GM21423 (cell line): ENCODE measurements around the gene TNS2.
"Not testable (repeated sequence)": the region's sequence is repeated elsewhere in the genome, so short reads cannot be mapped to it uniquely, and the experiment has no call there.

Experiments used
- ATAC-seq: cut with Tn5 transposase; IDR thresholded peaks from one replicate; pipeline ENCODE4 v1.9.1; 2021; ENCODE audit warnings: mild to moderate bottlenecking, moderate library complexity; ENCODE audit not compliant: unreplicated experiment

The TNS2 gene, protein sequence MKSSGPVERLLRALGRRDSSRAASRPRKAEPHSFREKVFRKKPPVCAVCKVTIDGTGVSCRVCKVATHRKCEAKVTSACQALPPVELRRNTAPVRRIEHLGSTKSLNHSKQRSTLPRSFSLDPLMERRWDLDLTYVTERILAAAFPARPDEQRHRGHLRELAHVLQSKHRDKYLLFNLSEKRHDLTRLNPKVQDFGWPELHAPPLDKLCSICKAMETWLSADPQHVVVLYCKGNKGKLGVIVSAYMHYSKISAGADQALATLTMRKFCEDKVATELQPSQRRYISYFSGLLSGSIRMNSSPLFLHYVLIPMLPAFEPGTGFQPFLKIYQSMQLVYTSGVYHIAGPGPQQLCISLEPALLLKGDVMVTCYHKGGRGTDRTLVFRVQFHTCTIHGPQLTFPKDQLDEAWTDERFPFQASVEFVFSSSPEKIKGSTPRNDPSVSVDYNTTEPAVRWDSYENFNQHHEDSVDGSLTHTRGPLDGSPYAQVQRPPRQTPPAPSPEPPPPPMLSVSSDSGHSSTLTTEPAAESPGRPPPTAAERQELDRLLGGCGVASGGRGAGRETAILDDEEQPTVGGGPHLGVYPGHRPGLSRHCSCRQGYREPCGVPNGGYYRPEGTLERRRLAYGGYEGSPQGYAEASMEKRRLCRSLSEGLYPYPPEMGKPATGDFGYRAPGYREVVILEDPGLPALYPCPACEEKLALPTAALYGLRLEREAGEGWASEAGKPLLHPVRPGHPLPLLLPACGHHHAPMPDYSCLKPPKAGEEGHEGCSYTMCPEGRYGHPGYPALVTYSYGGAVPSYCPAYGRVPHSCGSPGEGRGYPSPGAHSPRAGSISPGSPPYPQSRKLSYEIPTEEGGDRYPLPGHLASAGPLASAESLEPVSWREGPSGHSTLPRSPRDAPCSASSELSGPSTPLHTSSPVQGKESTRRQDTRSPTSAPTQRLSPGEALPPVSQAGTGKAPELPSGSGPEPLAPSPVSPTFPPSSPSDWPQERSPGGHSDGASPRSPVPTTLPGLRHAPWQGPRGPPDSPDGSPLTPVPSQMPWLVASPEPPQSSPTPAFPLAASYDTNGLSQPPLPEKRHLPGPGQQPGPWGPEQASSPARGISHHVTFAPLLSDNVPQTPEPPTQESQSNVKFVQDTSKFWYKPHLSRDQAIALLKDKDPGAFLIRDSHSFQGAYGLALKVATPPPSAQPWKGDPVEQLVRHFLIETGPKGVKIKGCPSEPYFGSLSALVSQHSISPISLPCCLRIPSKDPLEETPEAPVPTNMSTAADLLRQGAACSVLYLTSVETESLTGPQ (N-terminal part only)

GRCh38 chr12:53049571-53050318, at the start of gene TNS2:
TSS of gene TNS2 (plus strand) at chr12:53050065. CDS start at chr12:53050186, 121 bp downstream.
- ATAC-seq = no peak

DNA sequence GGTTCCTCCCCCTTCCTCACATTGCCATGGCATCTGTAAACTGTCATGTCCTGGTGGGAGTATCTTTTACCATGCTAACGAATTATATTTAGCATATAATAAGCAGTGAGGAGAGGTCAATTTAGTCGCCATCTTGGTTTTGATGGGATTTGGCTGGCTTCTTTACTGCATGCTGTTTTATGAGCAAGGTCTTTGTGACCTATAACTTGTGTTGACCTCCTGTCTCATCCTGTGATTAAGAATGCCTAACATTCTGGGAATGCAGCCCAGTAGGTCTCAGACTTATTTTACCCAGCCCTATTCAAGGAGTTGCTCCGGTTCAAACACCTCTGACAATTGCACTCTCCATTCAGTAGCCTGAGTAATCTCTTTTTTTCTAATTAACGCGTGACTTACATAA, 45.7 kb upstream of the TNS2 start:
- ATAC-seq = no peak

- no peak for ATAC-seq
Observed at GRCh38 chr12:53004582-53004981, 45.3 kb upstream of the TNS2 start.

DNA sequence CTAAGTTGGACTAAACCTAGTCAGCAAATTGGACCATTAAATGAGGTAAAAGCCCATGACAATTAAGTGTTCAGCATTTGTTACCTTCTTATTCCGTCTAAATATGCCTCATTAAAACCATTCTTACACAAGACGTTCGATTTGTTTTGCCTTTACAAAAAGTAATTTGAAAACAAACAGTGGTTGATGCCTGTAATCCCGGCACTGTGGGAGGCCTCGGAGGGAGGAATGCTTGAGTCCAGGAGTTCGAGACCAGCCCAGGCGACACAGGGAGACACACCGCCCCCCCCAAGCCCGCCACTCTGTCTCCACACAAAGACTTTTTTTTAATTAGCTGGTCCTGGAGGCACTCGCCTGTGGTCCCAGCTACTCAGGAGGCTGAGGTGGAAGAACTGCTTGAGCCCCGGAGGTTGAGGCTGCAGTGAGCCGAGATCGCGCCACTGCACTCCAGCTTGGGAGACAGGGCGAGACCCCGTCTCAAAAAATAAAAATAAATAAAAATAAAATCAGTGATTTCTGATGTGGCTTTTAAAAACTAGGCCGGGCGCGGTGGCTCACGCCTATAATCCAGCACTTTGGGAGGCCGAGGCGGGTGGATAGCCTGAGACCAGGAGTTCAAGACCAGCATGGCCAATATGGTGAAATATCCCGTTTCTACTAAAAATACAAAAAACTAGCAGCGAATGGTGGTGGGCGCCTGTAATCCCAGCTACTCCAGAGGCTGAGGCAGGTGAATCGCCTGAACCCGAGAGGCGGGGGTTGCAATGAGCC, 44.5 kb upstream of the TNS2 start:
- ATAC-seq = no peak

DNA sequence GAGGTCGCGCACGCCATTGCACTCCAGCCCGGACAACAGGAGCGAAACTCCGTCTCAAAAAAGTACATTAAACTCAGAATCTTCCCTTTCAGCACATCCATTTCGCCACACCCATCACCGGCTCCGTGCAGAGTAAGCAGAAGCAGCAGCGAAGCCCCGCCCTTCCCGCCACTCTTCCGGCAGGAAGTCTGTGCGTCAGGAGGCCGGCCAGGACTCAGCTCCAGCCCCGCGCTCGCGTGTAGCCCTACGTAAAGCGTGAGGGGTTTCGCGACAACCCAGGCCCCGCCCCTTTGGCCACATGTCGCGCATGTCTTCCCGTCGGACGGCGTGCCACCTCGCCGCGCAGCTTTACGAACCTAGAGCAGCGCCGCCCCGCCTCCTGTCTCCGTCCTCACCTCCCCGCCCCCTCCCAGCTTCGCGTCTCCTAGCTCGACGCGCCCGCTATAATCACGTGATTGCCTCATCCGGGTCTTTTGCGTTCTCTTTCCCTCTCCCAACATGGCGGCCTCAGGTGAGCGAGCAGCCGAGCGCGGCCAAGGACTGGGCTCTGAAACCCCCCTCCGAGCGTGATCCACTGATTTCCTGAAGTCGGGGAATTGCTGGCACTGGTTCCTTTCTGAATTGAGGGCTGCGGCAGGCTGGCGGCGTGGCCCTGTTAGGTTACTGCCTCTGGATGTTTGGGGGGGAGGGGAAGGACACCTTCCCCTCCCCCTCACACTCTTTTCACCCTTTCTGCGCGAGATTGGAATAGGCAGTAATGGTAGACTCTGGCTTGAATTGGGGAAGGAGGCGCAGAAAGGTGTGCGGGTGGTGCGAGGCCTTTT, 43.7 kb upstream of the TNS2 start, which contains the start of gene EIF4B:
TSS of gene EIF4B (plus strand) at position 471 of the 824 bp plus-strand sequence. CDS start at position 499, 28 bp downstream.
- peak; percentile 89 for ATAC-seq

DNA sequence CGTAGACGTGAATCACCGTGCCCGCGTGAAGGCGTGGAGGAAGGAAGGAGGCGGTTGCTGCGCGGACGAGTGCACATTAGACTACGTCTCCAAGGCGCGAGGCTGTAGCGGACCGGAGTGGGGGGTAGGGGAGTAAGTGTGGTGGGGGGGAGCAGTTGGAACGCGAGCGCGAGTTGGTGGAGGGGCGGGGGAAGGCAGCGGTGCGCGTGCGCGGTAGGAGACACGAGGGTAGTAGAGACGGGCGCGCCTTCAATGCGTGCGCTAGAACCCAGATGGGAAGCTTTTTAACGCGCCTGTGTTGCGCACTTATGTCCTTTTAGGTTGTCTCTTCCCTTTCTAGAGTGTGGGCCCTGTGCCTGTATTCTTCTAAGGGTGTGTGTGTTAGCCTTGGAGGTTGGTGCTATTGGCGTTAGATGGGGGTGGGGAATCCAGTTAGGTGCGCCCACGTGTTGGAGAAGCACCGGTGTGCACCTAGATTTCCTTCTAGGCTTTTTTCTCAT, 43.0 kb upstream of the TNS2 start:
- no peak for ATAC-seq

- no peak for ATAC-seq
Observed at GRCh38 chr12:53007343-53007742, 42.5 kb upstream of the TNS2 start.

DNA sequence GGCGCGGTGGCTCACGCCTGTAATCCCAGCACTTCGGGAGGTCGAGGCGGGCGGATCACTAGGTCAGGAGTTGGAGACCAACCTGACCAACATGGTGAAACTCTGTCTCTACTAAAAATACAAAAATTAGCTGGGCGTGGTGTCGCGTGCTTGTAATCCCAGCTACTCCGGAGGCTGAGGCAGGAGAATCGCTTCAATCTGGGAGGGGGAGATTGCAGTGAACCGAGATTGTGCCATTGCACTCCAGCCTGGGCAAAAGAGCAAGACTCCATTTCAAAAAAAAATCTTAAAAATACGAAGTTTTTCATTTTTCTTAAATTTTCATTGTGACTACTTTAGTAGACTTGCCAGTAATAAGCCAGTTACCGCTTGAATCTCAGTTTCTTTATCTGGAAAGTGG, 41.1 kb upstream of the TNS2 start:
- ATAC-seq = not testable (repeated sequence)

GRCh38 chr12:53010955-53011354, 38.9 kb upstream of the TNS2 start:
- no peak for ATAC-seq

- no peak for ATAC-seq
Observed at GRCh38 chr12:53011889-53012288, 38.0 kb upstream of the TNS2 start.

- ATAC-seq = no peak
Observed at GRCh38 chr12:53012928-53013327, 36.9 kb upstream of the TNS2 start.

DNA sequence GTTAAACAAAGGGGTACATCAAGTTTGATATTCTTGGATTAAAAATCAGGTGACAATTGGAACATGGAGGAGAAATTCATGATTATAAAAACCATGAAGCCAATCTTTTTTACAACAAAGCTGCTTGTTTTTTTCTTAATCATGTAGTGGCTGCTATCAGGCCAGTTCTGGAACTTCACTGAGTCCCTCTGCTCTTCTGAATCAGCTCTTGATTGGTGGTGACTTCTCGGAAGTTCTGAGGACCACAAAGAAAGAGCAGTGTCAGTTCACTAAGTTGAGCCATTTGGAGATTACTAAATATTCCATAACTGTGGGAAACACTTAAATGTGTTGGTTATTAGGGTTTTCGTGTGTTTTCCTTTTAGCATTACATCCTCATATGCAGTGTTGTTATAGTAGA, 35.2 kb upstream of the TNS2 start:
- ATAC-seq = no peak

DNA sequence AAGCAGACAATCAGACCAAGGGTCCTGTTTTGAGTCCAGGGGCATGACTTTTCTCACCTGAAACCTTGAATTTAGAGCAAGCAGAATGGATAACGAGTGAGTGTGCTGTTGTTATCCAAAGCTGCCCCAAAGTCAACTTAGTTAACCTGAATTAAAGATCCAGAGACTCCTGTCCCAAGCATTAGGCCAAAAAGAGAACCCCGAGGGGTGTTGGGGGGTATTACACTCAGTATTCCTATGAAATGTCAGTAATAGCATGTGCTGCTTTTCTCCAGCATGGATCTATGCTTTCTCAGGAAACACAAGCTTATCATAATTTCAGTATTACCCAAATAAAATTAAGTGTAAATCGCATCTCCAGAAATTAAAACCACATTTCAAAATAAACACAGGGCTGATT, 24.6 kb upstream of the TNS2 start:
- no peak for ATAC-seq

GRCh38 chr12:53027014-53027413, 22.9 kb upstream of the TNS2 start:
- ATAC-seq = not testable (repeated sequence)

DNA sequence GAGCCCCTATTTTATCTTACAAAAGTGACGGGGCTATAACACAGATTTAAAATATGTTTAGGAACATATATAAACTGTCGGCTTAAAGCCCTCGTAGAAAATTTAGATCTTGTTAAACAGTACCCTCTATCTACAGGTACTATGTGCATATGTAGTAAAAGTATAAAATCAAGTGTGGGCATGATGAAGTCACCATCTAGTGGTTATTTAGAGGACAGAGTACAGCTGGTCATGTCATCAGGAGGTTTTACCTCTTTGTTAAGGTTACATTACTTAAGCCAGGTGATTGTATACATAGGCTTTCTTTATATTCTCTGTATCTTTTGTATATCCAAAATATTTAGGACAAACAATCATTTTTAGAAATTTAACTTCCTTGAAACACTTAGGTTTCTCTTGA, 18.2 kb upstream of the TNS2 start:
- no peak for ATAC-seq

- not testable (repeated sequence) for ATAC-seq
Observed at GRCh38 chr12:53033832-53034231, 16.0 kb upstream of the TNS2 start.

DNA sequence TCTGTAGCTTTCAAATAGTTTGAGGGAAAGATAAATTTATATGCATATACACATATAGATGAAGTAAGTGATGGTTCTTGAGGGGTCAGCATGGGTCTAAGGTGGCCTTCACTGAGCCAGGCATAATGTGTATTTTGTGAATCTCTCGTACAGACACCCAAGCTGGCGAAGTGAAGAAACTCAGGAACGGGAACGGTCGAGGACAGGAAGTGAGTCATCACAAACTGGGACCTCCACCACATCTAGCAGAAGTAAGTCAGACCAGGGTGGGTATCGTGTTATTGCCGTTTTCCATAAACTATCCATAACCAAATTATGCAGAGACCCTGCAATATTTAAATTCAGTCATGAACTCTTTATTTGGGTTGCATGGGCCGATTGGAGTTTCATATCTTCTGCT, 15.4 kb upstream of the TNS2 start:
- no peak for ATAC-seq

DNA sequence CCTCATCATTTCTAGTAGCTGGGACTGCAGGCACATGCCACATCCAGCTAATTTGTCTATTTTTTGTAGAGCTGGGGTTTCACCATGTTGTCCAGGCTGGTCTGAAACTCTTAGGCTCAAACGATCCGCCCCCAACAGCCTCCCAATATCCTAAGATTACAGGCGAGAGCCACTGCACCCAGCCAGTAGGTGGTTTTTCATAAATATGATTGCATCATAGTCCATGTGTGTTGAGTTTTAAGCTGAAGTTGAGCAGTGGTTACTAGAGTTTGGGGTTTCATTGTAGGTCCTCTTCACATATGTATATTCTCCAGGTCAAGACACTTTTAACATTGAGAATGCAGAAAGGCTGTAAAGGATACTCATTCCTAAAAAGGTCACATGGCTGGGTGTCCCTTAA, 13.1 kb upstream of the TNS2 start:
- ATAC-seq = no peak
